Nephron (organoid): ENCODE data around the gene ATP6V0B.

Experiments
- H3K27ac Mint-ChIP-seq, 3 experiments: 2 replicates each; pipeline ENCODE4 v1.8.0; 2020; ENCODE audit warnings: mixed read lengths in 3 of 3, mild to moderate bottlenecking in 2 of 3, moderate library complexity in 1 of 3
- H3K27me3 Mint-ChIP-seq: 2 replicates; pipeline ENCODE4 v1.8.0; 2021; ENCODE audit warnings: low read depth, mild to moderate bottlenecking, moderate library complexity, mixed read lengths
- H3K36me3 Mint-ChIP-seq: 2 replicates; pipeline ENCODE4 v1.8.0; 2020; ENCODE audit warnings: low read depth, mixed read lengths
- H3K4me1 Mint-ChIP-seq: 2 replicates; pipeline ENCODE4 v1.8.0; 2020; ENCODE audit warnings: mixed read lengths
- H3K4me3 Mint-ChIP-seq, 3 experiments: 2 replicates each; pipeline ENCODE4 v1.8.0; 2020; ENCODE audit warnings: mild to moderate bottlenecking in 3 of 3, mixed read lengths in 3 of 3, moderate library complexity in 2 of 3
- H3K9me3 Mint-ChIP-seq: 2 replicates; pipeline ENCODE4 v1.8.0; 2020; ENCODE audit warnings: mixed read lengths
- TF ChIP-seq, protein P1 (sequence below), 3 experiments: fragments of 200-600 bp; sonication (generic); IDR thresholded peaks; one replicate each; pipeline ENCODE4 v1.5.0; 2021; ENCODE audit warnings: antibody characterized with exemption in 3 of 3; ENCODE audit not compliant: unreplicated experiment in 3 of 3

ATP6V0B gene

DNA sequence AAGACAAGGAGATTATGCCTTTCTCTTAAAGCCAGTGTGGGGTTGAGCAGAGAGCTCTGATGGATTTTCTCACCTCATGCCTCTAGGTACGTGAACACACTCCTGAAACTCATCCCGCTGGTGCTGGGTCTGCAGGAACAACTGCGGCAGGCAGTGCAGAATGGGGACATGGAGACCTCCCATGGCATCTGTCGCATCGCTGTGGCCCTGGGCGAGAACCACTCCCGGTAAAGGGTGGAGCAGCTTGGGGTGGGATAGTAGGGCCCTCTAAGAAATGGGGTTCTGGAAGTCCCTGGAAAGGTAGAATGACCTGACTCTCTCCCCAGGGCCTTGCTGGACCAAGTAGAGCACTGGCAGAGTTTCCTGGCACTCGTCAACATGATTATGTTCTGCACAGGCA is 18.5 kb upstream of the ATP6V0B start:
- H3K27ac Mint-ChIP-seq: no peak overlapping the region
- H3K36me3 Mint-ChIP-seq: peaks cover 21% of the 10 kb centered on the region
- H3K9me3 Mint-ChIP-seq: no peaks in the 10 kb centered on the region
- H3K4me1 Mint-ChIP-seq: peaks cover 24% of the 10 kb centered on the region
- no peaks in the 10 kb centered on the region for H3K27me3 Mint-ChIP-seq
- H3K4me3 Mint-ChIP-seq: no peak overlapping the region
- TF ChIP-seq, protein P1, sequence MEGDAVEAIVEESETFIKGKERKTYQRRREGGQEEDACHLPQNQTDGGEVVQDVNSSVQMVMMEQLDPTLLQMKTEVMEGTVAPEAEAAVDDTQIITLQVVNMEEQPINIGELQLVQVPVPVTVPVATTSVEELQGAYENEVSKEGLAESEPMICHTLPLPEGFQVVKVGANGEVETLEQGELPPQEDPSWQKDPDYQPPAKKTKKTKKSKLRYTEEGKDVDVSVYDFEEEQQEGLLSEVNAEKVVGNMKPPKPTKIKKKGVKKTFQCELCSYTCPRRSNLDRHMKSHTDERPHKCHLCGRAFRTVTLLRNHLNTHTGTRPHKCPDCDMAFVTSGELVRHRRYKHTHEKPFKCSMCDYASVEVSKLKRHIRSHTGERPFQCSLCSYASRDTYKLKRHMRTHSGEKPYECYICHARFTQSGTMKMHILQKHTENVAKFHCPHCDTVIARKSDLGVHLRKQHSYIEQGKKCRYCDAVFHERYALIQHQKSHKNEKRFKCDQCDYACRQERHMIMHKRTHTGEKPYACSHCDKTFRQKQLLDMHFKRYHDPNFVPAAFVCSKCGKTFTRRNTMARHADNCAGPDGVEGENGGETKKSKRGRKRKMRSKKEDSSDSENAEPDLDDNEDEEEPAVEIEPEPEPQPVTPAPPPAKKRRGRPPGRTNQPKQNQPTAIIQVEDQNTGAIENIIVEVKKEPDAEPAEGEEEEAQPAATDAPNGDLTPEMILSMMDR (IDR thresholded peaks at IDR 0.05; ENCODE audit: unreplicated experiment in 3 of 3): no peak

DNA sequence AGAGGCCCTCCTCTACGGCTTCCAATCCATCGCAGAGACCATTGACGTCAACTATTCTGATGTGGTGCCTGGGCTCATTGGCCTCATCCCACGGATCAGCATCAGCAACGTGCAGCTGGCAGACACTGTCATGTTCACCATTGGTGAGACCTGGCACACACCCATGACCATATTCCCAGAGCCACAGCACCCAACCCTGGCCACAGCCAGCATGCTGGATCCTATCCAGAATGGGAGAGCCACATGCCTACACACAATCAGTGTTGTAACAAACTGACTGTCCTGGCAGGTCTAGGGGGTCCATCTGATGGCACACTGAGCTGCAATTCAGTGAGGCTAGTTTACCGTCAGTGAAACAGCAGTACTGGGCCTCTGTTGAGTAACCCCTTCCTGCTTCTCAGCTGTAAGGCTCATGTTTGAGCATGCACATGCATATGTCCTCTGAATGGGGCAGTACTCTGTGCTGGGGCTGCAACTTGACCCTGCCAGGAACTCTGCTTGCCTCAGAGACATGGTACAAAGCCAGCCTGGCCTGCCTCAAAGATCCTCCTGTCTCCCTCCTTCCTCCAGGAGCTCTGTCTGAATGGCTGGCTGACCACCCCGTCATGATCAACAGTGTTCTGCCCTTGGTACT is 17.2 kb upstream of the ATP6V0B start:
- Mint-ChIP-seq H3K36me3 (peaks cover 27% of the 10 kb centered on the region), H3K27me3 (no peaks in the 10 kb centered on the region), H3K4me3 (no peak overlapping the region), H3K27ac (no peak overlapping the region), H3K9me3 (no peaks in the 10 kb centered on the region), H3K4me1 (peaks cover 20% of the 10 kb centered on the region)
- TF ChIP-seq, protein P1 (IDR thresholded peaks at IDR 0.05; ENCODE audit: unreplicated experiment in 3 of 3): no peak

DNA sequence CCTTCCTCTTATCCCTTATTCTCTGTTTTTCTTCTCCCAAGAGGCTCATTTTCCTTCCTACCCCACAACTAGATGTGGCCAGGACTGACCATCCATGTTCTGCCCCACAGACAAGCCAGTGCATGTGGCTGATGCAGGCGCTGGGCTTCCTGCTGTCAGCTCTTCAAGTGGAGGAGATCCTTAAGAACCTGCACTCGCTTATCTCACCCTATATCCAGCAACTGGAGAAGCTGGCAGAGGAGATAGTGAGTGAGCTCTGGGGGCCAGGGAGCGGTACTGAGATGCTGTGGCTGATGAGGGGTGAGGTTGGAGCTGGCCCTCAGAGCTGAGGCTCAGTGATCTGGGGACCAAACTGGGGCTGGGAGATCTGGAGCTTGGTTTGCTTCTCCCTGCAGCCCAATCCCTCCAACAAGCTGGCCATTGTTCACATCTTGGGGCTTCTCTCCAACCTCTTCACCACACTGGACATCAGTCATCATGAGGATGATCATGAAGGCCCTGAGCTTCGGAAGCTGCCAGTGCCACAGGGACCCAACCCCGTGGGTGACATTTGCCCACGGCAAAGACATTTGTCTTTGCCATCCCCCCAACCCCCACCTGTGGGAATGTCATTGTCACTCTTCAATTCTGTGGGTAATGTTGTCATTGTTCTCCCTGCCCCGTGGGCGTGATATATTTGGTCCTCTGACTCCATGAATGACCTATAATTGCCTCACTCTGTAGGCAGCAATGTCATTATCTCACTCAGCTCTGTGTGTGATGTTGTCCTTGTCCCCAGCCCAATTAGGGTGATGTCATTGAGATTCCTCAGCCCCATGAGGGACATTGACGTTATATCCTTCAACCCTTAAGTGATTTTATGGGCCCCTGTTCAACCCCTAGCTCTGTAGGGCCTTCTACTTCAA is 16.2 kb upstream of the ATP6V0B start:
- H3K9me3 Mint-ChIP-seq: no peaks in the 10 kb centered on the region
- H3K27ac Mint-ChIP-seq: no peak overlapping the region
- H3K27me3 Mint-ChIP-seq: no peaks in the 10 kb centered on the region
- peaks cover 9% of the 10 kb centered on the region for H3K4me1 Mint-ChIP-seq
- H3K36me3 Mint-ChIP-seq: peaks cover 29% of the 10 kb centered on the region
- TF ChIP-seq, protein P1 (IDR thresholded peaks at IDR 0.05; ENCODE audit: unreplicated experiment in 3 of 3): no peak
- H3K4me3 Mint-ChIP-seq: no peak overlapping the region

DNA sequence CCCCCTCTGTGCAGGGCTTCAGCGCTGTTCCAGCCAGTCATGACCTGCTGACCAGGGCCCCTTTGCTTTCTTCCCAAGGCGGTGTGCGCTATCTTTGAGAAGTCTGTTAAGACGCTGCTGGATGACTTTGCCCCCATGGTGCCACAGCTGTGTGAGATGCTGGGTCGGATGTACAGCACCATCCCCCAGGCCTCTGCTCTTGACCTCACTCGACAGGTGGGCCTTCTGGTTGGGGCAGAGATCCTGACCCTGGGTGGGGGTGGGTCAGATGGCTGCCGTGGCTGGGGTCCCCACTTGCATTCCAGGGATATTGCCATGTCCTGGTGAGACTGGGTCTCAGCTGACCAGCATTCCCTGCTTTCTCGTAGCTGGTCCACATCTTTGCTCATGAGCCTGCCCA is 14.0 kb upstream of the ATP6V0B start:
- Mint-ChIP-seq H3K4me1 (no peaks in the 10 kb centered on the region), H3K36me3 (peaks cover 29% of the 10 kb centered on the region), H3K27me3 (no peaks in the 10 kb centered on the region), H3K4me3 (no peak overlapping the region), H3K27ac (no peak overlapping the region), H3K9me3 (no peaks in the 10 kb centered on the region)
- TF ChIP-seq, protein P1 (IDR thresholded peaks at IDR 0.05; ENCODE audit: unreplicated experiment in 3 of 3): no peak

DNA sequence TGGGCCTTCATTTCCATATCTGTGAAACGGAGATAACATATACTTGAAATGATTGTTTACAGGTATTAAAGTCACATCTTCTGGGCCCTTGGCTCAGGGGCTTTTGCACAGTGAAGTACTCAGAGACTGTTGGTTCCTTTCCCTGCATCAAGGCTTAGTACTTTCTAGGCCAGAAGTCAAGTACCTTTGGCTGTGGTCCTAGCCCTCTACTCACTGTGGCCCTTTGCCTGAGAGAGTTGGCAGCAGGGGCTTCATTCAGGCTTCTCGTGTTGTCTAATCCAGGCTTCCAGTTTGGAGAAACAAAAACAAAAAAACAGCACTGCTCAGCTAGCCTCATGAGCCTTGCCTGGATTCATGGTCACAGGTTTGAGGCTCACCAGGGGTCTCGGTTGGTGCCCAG is 13.1 kb upstream of the ATP6V0B start:
- TF ChIP-seq, protein P1 (IDR thresholded peaks at IDR 0.05; ENCODE audit: unreplicated experiment in 3 of 3): no peak
- Mint-ChIP-seq H3K27me3 (no peaks in the 10 kb centered on the region), H3K4me1 (no peaks in the 10 kb centered on the region), H3K36me3 (peaks cover 29% of the 10 kb centered on the region), H3K27ac (no peak overlapping the region), H3K9me3 (no peaks in the 10 kb centered on the region), H3K4me3 (no peak overlapping the region)
